HG02885 (cell line): ENCODE results near the gene DAAM1.
A peak's percentile ranks its signal among the peaks of the same experiment; 100 is the strongest.

Source experiments
- ATAC-seq: cut with Tn5 transposase; IDR thresholded peaks from one replicate; pipeline ENCODE4 v1.9.1; 2021; ENCODE audit warnings: mild to moderate bottlenecking; ENCODE audit not compliant: unreplicated experiment, poor library complexity

Gene DAAM1

DNA sequence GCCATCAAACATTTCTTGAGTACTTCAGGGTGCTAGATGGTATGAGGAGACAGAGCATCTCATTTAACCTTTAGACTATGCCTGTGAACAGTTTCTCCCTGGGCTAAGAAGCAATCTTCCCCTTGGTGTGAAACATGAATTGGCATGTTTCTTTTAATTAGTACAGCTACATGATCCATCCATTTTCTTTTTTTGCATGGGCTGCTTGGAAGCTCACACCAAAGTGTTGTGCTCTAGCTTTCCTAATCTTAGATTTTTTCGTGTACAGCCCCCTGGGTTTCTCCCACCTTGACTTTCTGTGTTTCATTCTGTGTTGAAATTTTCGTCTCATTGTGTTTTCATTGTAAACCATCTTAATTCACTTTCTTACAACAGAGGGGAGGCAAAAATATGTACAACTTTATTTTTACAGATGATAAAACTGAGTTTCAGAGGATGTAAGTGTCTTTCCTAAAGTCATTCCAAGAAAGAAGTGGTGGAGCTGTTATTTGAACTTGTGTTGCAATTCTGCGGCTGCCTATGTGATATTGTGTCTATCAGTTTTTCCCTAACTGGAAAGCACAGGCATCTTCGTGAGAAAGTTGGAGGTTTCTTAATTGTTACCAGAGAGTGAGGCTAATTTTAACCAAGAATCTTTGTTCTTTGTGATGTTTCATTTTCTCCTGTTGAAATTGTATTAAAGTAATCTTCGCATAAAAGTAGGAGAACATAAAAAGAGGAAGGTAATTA, 64.5 kb downstream of the DAAM1 start:
- no peak for ATAC-seq

DNA sequence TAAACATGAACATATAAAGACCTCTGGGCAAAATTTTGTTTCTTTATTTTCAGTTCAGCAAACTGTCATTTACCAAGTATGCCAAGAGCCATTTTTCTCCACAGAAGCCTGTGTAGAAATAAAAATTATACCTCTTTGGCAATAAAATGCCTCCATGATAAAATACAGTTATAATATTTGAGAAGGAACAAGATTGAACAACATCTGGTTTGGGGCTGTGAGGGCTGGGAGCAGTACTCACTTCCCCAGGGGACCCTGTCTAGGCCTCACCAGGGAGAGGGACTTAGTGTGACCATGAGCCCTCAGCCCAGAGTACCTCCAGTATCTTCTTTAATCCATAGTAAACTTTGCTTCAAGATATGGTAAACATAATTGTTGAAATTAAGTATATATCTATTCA, 65.1 kb downstream of the DAAM1 start:
- no peak for ATAC-seq

DNA sequence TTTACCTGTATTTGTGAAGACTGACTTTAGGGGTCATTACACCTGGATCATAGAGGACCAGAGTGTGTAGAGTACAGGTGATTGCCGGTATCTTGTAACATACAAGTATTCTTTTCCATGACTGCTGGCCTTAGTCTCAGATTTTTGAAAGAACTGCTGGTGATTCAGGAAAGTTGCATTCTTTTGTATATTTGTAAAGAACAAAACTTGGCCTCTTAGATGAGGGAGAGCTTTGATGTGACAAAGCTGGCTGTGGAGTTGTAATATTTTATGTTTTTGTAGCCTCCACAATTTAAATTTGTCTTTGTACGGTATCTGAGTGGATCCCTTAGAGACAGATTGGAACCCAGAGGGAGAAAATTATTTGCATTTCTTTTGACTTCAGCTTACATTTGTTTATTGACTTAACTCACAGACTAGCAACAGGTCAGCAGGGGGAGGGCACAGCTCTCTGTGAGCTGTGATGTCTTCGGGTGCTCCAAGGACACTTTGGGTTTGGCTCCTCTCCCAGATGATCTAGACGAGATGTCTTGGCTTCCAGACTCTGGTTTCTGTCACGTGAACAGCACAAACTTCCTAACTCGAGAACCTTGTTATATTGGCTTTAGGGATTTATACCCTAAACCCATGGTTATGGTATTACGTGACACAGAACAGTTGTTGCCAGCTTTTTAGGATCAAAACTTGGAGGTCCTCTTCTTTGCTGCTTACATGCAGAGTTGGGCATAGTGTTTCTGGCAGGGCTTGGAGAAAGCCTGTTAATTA, 65.9 kb downstream of the DAAM1 start:
- ATAC-seq, result no peak

DNA sequence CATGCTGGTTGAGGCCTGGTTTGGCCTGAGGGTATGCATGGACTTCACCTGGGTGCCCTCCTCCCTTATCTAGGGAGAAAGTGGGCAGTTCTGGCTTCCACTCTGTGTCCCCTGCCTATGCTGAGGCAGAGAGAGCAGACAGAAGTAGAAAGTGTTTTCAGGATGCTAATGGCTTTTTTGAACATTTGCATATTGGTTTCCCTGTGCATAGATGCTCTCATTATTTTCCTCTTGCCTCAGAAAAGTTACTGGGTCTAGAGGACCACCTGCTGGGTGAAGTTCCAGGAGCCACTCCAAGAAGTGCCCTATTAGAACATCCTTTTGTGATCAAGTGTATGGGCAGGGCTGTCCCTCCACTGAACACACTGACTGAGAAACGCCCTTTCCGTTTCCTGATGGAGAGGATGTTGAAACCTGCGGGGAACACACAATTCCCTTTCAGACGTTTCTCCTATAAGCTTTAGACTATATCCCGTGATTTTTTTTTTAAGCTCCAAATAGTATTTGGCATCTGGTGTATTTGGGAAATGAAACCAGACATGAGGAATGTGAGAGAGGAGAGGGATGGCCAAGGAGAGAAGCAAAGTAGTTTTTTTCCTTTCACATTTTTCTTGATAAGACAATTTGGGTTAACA, 66.6 kb downstream of the DAAM1 start:
- peak; percentile 73 for ATAC-seq

DNA sequence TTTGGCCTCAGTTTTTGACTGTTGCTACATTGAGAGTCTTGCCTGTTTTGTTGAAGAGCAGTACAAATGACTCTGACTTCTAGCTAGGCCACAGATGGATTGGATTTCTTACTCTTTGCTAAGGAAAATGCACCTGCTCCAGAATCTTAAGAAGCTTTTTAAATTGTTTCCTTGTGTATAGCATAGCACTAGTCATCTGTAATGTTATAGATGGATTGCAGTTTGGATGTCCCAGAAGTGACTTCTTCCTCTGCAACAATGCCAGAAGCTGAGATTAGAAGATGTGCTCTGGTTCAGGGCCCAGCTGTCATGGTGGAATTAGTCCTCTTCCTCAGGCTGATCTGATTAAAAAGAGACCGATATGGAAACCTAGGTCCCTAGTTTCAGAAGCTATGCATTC, 67.9 kb downstream of the DAAM1 start:
- no peak for ATAC-seq

DNA sequence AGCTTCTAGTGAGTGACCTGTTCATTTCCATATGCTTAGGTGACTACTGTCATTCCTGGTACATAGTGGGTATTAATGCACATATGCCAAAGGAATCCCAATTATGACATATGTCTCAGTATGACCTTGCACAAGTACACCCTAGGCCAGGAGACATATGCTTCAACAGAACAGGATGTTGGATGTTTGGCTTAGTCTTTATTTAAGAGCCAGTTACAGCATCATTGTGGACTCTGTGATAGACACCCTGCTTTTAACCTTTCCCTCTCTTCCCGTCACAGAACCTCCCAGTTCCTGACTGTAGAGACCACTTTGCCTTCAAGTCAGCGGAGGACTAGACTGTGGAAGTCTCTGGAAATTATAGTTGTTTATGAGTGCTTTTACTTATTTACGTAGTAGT, 72.9 kb downstream of the DAAM1 start:
- no peak for ATAC-seq

DNA sequence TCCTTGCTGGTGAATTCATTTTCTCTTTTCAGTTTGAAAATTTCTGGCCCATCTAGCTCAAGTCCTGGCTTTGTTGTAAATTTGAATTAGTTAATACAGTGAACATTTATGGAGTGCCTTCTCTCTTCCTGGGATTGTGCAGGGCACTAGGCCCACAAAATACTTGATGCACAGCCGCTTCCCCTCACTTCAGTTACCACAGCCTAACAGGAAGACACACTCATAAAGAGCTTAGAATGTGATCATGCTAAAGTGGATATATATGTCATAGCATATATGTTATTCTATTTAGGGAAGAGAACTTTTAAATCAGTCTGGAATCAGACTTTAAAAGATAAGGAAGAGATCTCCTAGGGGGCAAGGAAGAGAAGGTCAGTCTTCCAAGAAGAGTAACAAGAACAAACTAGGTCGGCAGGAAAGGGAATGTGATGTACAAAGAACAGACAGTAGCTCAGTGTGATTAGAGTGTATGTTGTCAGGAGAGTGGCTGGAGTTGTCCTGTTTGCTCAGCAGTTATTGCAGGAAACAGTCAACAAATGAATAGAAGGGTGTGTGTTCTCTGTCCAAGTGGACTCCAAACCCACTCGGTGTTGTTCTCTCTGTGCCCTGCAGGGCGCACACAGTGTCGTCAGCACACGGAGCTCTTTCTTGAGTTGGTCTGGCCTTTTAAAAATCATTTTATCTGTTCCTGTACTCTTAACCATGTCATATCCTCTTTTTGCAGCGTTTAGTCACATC, 74.4 kb downstream of the DAAM1 start:
- no peak for ATAC-seq

DNA sequence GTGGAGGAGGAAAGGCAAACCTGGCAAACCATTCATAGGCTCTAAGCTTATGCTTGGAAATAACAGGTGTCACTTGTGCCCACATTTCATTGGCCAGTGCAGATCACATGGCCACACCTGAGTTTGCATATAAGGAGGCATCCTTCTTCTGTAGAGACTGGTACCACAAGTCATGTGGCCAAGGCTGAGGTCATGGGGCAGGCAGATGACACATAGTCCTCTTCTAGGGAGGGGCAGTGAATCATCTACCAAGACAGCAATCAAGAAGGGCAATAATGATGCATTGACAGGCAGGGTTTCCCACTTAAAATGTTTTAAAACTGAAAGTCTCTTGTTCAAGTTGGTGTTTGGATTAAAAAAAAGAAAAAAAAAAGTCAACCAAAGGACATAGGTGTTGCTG, 77.3 kb downstream of the DAAM1 start:
- ATAC-seq, result no peak

DNA sequence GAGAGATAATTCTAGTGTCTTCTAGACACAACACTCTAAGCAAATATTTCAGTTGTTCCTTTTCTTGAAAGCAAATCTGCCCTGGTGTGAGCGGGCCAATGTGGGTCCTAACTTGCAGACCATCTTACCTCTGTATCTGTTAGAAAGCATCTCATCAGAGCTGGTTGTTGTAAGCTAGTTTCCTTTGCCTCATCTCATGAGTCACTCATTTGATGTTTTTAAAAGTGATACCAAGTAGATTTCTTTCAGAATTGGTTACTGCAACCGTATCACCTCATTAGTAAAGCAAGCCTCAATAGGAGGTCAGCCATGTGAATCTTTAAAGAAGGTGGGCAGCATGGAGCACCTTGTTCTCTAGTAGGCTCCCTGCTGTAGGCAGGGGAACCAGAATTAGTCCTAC, 78.6 kb downstream of the DAAM1 start:
- no peak for ATAC-seq

DNA sequence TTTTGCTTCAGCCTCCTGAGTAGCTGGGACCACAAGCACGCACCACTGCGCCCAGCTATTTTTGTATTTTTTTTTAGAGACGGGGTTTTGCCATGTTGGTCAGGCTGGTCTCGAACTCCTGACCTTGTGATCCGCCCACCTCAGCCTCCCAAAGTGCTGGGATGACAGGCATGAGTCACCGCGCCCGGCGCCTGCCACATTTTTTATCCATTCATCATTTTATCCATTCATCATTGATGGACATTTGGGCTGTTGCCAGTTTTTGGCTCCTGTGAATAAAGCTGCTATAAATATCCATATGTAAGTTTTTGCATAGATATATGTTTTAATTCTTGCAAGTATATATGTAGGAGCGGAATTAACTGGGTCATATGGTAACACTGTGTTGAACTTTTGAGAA, 79.5 kb downstream of the DAAM1 start:
- no peak for ATAC-seq

DNA sequence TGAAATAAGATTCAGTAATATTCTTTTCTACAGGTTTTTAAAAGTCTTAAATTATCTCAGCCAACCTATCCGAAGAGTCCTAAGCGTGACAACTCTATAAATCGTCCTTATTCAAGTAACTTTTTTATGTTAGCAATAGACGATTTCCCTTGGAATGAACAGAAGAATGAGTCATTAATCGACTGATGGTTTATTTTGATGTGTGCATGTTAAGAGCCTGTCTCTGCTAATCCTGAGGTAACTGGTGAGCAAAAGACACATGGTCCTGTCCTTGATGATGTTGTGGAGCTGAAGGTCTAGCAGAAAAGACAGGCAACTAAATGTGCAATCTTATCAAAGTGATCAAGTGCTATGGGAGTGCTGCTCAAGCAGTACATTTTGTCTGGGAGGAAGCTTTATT, 80.4 kb downstream of the DAAM1 start:
- ATAC-seq, result no peak

DNA sequence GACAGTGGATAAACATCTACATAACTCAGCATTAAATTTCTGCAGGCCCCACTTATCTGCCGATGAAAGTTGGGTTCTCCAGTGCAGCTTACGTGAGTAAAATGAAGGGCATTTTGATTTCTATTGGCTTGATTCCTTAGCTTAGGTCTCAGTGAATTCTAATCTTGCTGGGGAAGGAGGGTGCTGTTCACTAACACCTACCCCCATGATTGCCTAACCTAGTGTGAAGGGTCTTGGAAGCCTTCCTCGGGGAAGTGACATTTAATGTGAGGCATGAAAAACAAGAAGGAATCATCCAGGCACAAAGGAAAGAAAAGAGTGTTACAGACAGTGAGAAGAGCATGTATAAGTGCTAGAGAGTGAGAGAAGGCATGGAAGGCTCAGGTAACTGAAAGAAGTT, 81.0 kb downstream of the DAAM1 start:
- no peak for ATAC-seq

DNA sequence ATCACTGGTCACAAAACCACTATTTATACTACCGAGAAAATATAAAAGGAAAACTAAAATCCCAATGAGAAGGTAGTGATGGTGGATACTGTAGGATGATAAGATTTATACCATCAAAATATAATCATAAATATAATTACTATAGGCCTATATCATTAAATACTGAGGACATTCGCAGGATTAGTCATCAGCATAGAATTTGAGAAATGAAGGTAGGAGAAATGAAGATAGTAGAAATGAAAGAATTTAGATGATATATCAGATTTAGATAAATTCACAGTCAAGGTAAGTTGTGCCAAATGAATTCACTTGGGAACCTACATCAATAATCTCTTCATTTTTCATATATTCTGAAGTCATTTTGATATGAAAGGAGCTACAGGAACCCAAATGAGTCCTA, 82.8 kb downstream of the DAAM1 start:
- ATAC-seq, result no peak

DNA sequence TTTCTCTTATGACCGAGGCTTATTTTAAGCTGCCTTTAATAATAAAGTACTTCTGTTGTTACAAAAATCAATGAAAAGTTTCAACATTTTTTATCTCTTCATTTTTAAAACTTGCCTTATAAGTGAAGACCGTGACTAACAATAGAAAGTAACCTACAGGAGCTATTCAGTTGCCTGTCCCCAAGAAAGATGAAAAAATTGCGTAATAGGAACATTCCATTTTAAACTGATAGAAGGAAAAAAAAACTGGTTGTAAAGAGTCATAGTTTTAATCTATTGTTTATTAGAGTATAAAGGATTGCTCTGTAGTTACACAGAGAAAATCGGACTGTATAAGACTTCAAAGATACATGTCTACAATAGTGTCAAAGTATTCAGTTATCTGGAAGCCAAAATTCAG, 83.3 kb downstream of the DAAM1 start:
- ATAC-seq, result no peak

DNA sequence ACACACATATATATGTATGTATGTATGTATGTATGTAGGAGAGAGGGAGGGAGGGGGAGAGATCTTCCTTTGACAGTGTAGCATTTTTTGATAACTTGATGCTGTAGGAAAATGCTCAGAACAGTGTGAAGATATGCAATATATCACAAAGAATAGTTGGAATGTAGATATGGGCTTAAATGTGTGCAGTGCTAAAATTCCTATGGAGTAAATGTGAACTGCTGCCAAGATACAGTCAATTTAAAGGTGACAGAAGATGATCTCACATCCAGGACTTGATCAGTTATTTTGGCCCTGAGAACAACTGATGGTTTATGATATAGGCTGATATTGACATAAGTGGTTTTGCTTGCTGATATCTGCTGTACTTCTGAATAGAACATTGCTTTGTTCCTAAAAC, 84.2 kb downstream of the DAAM1 start:
- ATAC-seq, result no peak

DNA sequence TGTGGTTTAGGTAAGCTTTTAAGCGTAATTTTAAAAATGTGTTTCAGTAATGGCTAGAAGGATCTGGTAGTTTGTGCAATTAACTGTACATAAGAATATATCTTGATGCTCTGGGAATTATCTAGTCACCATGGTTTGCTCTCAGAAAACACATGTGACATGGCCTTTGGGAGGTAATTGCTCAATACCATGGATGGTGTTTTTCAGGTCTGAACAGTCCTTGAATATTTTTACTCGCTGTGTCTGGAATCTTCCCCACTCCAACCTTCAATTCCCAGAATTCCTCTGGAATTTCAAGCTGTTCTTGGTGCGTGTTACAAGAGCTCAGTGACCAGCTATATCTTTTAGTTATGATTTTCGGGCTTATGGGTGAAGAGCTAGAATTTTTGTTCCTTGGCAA, 85.3 kb downstream of the DAAM1 start:
- ATAC-seq, result no peak

DNA sequence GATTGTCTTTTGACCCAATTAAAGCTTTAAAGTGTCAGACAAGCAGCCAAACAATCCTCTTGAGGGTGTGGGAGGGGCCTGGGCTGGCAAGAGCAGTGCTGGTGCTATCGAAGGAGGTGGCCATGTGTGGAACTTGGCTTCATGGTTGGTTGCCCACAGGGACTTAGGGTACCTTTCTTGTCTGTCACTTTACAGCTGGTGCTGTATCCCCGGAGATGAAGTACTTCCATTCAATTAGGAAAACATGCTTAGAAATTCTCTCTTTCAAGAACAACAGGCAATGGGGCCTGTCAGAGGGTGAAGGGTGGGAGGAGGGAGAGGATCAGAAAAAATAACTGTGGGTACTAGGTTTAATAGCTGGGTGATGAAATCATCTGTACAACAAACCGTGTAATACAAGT, 86.5 kb downstream of the DAAM1 start:
- peak; percentile 43 for ATAC-seq

DNA sequence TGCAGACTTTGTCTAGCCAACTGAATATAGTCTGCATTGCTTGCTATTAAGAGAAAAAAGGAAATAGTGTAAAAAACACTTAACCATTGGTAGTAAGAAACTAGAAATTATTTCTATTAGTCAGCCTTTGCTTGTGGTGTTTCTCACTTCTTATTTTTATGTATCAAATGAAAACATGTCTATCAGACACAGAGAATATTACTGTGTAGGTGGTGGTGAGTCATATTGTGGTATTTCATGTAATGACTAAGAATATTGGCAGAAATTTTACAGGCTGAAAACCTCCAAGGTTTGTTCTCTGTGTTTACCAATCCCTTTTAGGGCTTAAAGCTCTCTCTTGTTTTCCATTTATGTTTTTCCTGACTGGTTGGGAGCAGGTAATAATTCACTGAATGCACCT, 87.2 kb downstream of the DAAM1 start:
- peak; percentile 94 for ATAC-seq

DNA sequence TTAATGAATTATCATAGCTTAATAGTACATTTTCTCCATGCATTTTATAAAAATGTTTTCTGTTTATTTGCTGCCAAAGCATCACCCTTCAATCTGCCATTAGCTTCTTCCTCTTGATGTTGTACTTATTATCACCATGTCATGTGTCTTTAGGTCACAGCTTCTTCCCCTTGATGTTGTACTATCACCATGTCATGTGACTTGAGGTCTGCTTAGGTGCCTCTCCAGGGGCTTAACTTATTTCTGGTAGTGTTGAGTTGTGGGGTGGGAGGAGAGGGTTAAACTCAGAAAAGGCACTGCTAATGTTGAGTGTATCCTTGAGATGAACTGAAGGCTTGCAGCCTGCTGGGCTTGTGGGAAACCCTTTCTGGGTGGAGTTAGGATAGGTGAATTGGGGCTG, 87.8 kb downstream of the DAAM1 start:
- ATAC-seq, result no peak

DNA sequence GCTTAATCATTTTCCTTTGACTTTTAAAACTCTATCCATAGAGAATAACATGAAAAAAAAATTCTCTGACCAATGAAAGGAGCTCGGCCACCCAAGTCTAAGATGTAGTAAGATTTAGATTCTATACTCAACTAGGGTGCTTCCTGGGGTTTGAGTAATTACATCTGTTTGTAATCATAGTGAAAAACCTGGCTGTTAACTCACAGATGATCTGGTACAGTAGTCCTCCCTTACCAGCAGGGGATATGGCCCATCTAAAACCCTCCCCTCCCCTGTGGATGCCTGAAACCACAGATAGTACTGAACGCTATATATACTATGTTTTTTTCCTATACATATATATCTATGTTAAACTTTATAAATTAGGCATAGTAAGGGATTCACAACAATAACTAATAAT, 89.2 kb downstream of the DAAM1 start:
- ATAC-seq, result no peak

DNA sequence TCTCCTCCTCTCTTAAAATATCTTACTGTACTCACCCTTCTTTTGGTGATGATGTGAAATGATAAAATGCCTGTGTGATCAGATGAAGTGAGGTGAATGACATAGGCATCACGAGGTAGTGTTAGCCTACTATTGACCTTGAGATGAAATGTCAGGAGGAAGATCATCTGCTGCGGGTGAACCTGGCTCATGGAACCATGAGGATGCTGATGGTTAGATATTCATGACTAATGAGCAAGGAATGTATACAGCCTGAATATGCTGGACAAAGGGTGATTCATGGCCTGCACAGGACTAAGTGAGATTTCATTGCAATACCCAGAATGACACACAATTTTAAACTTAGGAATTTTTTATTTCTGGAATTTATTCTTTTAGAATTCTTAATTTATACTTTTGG, 89.6 kb downstream of the DAAM1 start:
- ATAC-seq, result no peak
